RWPE1 (cell line): ENCODE data around the gene LATS2.

Experiments used
- CTCF ChIA-PET: fragments of 350-600 bp; sonication (Branson Sonifier 250); formaldehyde crosslinking; extraction: SDS; loops from one replicate; lab custom pipeline; 2021; lab: Yijun Ruan, JAX
- POLR2A ChIA-PET: fragments of 400-600 bp; formaldehyde crosslinking; extraction: SDS; loops from one replicate; lab custom pipeline; 2020; ENCODE audit warnings: antibody characterized with exemption; ENCODE audit not compliant: low non-redundant PET; lab: Yijun Ruan, JAX
- DNase-seq: peaks from one replicate; pipeline ENCODE4 v3.0.0; 2012; ENCODE audit warnings: low spot score
- H3K27ac ChIP-seq: fragments of 450-650 bp; 2 replicates; pipeline ENCODE4 v1.5.1; 2017
- CTCF ChIP-seq: fragments of 450-650 bp; conservative IDR thresholded peaks from 2 replicates; pipeline ENCODE4 v1.5.1; 2017; ENCODE audit warnings: low read depth, mild to moderate bottlenecking

LATS2 gene

DNA sequence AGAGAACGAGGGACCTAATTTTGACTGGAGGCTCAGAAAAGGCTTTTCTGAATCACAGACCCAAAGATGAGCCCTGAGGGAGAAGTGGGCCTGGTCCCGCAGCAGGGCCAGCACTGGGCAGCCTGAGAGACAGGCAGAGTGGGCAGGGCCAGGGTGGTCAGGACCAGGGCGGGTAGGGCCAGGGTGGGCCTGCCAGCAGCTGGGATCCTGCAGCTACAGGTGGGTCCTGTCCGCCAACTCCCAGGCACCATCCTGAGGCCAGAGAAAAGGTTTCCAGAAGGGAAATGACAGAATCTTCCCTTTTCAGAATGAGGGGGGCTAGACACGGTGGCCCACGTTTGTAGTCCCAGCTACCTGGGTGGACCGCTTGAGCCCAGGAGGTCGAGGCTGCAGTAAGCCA lies 23.7 kb downstream of the LATS2 start:
- TF ChIP-seq CTCF: no peak
- no peak overlapping the region for H3K27ac ChIP-seq
- ChIA-PET POLR2A (no interaction called here), CTCF (no interaction called here)
- no peak for DNase-seq

DNA sequence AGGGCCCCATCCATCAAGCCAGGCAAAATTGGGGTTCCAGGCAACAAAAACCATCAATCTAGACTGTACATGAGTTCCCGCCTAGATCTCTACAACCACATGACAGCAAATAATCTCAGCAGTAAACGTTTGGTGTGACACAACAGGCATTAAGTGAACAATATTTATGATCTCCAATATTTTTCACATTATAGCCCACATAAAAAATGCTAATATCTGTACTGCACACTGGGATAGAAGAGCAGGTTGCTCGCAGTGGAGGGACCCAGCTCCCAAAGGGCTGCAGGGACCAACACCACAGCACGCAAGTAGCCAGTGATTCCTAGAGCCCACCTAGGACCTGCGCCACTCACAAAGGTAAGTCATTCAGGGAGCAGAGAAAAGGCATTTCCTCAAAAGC lies 25.9 kb downstream of the LATS2 start:
- TF ChIP-seq CTCF: no peak
- ChIA-PET CTCF (no interaction called here), POLR2A (no interaction called here)
- no peak for DNase-seq
- H3K27ac ChIP-seq: 0 out of 2 replicates have a peak overlapping the region, but pooled peaks have one; percentile 24

GRCh38 chr13:21034603-21035191 lies 26.7 kb downstream of the LATS2 start:
- TF ChIP-seq CTCF: no peak
- peak overlapping the region; percentile 61 for H3K27ac ChIP-seq
- CTCF ChIA-PET: no interaction called here
- no peak for DNase-seq
- POLR2A ChIA-PET: no interaction called here

- DNase-seq: no peak
- CTCF ChIA-PET: interaction anchor here (0.5 kb wide), 1 partner anchor 29 kb away, joined by 3 read pairs; no protein-coding TSS in a partner anchor
- no peak for TF ChIP-seq CTCF
- POLR2A ChIA-PET: no interaction called here
- H3K27ac ChIP-seq: peak overlapping the region; percentile 61
Observed at GRCh38 chr13:21033856-21034602, 27.4 kb downstream of the LATS2 start.

DNA sequence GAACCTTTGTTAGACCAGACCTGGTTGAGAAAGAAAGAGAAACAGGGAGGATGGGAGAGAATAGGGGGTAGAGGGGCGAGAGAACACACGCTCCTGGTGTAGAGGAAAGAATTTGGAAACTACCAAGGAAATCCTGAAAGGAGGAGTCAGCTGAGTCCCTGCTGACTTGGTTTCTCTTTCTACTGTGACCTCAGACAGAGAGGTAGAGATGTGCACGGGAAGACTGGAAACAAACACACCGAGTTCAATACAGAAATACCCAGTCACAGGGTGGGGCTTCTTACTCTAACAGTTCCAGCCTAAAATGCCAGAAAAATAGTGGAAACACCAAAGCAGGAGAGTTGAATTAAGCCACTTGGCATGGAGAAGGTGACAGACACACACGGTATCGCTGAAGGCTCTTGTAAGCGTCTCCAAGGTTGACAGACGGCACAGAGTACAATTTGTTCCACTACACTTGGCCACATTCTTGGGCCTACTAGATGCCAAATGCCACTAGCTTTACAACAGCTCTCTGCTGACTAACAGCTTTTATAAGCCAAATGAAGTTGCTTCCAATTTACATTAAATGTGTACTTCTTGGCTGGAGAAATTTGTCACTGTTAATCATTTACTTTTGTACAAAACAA lies 28.1 kb downstream of the LATS2 start:
- no peak overlapping the region for H3K27ac ChIP-seq
- no peak for TF ChIP-seq CTCF
- ChIA-PET CTCF (interaction anchor here (0.5 to 0.6 kb wide), 2 partner anchors 30 to 270 kb away, joined by 3 read pairs; no protein-coding TSS in a partner anchor), POLR2A (no interaction called here)
- no peak for DNase-seq

DNA sequence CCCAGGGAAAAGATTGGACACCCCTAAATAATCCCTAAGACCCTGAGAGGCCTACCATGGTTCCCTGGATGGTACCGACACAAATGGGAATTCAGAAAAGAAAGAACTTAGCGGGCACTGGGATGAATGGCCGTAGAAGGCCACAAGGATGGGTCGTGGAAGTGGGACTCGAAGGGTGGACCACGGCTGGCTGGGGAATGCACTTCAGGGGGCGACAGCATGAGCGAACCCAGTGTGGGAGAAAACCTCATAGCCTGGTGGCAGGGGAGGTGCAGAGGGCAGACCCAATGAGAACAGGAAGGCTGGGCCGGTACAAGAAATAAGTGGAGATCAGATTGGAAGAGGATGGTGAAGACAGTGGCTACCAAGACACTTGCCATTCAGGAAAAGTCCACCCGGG lies 28.7 kb downstream of the LATS2 start:
- peak overlapping the region; percentile 24; the same call in 1 of the 2 replicates for H3K27ac ChIP-seq
- ChIA-PET POLR2A (no interaction called here), CTCF (no interaction called here)
- DNase-seq: no peak
- TF ChIP-seq CTCF: no peak
